ENCODE measurements around the gene ELP1.

GRCh38 chr9:108933231-108933717 lies 650 bp downstream of the ELP1 start:
- TF ChIP-seq ATF3 (IDR thresholded peaks at IDR 0.05), result no peak
- no peak for TF ChIP-seq MAX (IDR thresholded peaks at IDR 0.05)
- TF ChIP-seq CTCF (IDR thresholded peaks at IDR 0.05; ENCODE audit: low read depth, low read length, missing input control), result no peak
- TF ChIP-seq GABPA (IDR thresholded peaks at IDR 0.05 in 1 of 2, conservative IDR thresholded peaks at IDR 0.05 in 1 of 2), result no peak
- TF ChIP-seq JUND (IDR thresholded peaks at IDR 0.05), result no peak
- no peak for TF ChIP-seq YY1 (IDR thresholded peaks at IDR 0.05)
- TF ChIP-seq RAD21 (IDR thresholded peaks at IDR 0.05), result no peak
- TF ChIP-seq EGR1 (IDR thresholded peaks at IDR 0.05; ENCODE audit: low read depth in 2 of 2), result no peak
- TF ChIP-seq TAF1 (conservative IDR thresholded peaks at IDR 0.05), result no peak
- no peak for TF ChIP-seq SP1 (IDR thresholded peaks at IDR 0.05)
